Fibroblast of lung (primary cell): ENCODE data around the gene NHERF2. TPM values are rescaled to one million over a fixed set of nuclear protein-coding genes. Genes with fewer than 3 reads are reported as not detected.

Source experiments
- DNase-seq, 2 donors: peaks; one replicate each; pipeline versions ENCODE4 v3.0.0 to v3.0.0-alpha.2; 2010; ENCODE audit warnings: low read depth in 2 of 2
- H2AFZ ChIP-seq: 2 replicates; pipeline ENCODE4 v1.5.1; 2012; ENCODE audit warnings: low read length, control low read depth, inconsistent platforms
- H3K27ac ChIP-seq: 2 replicates; pipeline ENCODE4 v1.5.1; 2011; ENCODE audit warnings: low read length, control low read depth; ENCODE audit not compliant: insufficient read depth
- H3K27me3 ChIP-seq: 2 replicates; pipeline ENCODE4 v1.5.1; 2011; ENCODE audit warnings: mild to moderate bottlenecking, low read length; ENCODE audit not compliant: control insufficient read depth, insufficient read depth
- H3K36me3 ChIP-seq: 2 replicates; pipeline ENCODE4 v1.5.1; 2011; ENCODE audit warnings: low read length; ENCODE audit not compliant: control insufficient read depth, insufficient read depth
- H3K4me1 ChIP-seq: 2 replicates; pipeline ENCODE4 v1.5.1; 2011; ENCODE audit warnings: low read length; ENCODE audit not compliant: control insufficient read depth, insufficient read depth; ENCODE audit errors: extremely low read depth
- H3K4me2 ChIP-seq: 2 replicates; pipeline ENCODE4 v1.5.1; 2011; ENCODE audit warnings: low read length, control low read depth; ENCODE audit not compliant: insufficient read depth; ENCODE audit errors: extremely low read depth
- H3K4me3 ChIP-seq, 4 experiments: fragments of 200-600 bp in 1 of 4; sonication (generic) in 1 of 4; replicated peaks in 1 of 4; 2 replicates each; pipeline ENCODE4 v1.5.1; 2011 to 2016; ENCODE audit warnings: low read length in 4 of 4, low read depth in 3 of 4, mild to moderate bottlenecking in 3 of 4, control low read depth in 2 of 4, inconsistent platforms in 1 of 4, mixed read lengths in 1 of 4; ENCODE audit not compliant: insufficient read depth in 1 of 4; ENCODE audit errors: control extremely low read depth in 1 of 4
- H3K79me2 ChIP-seq: 2 replicates; pipeline ENCODE4 v1.5.1; 2012; ENCODE audit warnings: mild to moderate bottlenecking, low read length, inconsistent platforms; ENCODE audit not compliant: control insufficient read depth, insufficient read depth
- H3K9ac ChIP-seq: 2 replicates; pipeline ENCODE4 v1.5.1; 2011; ENCODE audit warnings: mild to moderate bottlenecking, low read length, control low read depth; ENCODE audit not compliant: insufficient read depth
- H3K9me3 ChIP-seq: 2 replicates; pipeline ENCODE4 v1.5.1; 2012; ENCODE audit warnings: low read depth, low read length; ENCODE audit not compliant: control insufficient read depth, insufficient read depth
- H4K20me1 ChIP-seq: 2 replicates; pipeline ENCODE4 v1.5.1; 2011; ENCODE audit warnings: low read length; ENCODE audit not compliant: control insufficient read depth, insufficient read depth; ENCODE audit errors: extremely low read depth
- EZH2 ChIP-seq: IDR thresholded peaks from 2 replicates; pipeline ENCODE4 v1.5.1; 2012; ENCODE audit warnings: low read length, control low read depth, mild to moderate bottlenecking; ENCODE audit errors: missing control alignments
- polyA plus RNA-seq, 2 donors: library from polyadenylated mRNA; depleted of rRNA in 1 of 2; stranded (reverse) in 1 of 2; unstranded in 1 of 2; fragments of >200 nt; gene quantifications; 2 replicates each; pipeline ENCODE4 v1.2.1, GENCODE V29; 2011 to 2012; ENCODE audit warnings: missing spikeins in 1 of 2
- total RNA-seq: library from RNA; depleted of rRNA; stranded (reverse); fragments of >200 nt; gene quantifications from 2 replicates; pipeline ENCODE4 v1.2.1, GENCODE V29; 2014
- TF ChIP-seq, protein P1 (sequence below), 2 donors: IDR thresholded peaks in 1 of 2; conservative IDR thresholded peaks in 1 of 2; 1 replicate in 1 of 2; 2 replicates in 1 of 2; pipeline ENCODE4 v1.5.1; 2011 to 2012; ENCODE audit warnings: low read length in 2 of 2, control low read depth in 1 of 2, inconsistent platforms in 1 of 2, low read depth in 1 of 2, mild to moderate bottlenecking in 1 of 2

NHERF2 gene
- total and polyA plus RNA-seq, 2 donors (not counting 1 experiment from before 2014, with no cell fraction given) = 21.5 to 38.0 TPM

DNA sequence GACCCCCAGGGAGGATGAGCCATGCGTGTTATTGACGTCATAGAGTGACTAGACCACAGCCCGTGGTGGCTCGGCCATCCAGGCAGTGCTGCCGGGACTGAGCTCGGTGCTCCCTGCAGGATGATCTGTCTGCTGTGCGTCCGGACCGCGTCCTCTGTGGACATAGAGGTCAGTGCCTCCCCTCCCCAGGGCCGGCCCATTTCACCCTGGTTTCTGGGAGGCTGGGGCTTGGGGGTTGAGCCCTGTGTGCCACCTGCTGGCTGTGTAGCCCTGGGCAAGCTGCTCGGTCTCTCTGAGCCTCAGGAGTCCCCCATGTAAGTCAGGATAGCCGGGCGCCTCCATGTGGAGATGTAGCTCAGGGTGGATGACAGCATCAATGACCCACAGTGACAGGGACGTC, 29.4 kb downstream of the NHERF2 start:
- DNase-seq = no peak
- no peaks in the 10 kb centered on the region for H3K79me2 ChIP-seq
- H2AFZ ChIP-seq = no peak overlapping the region

DNA sequence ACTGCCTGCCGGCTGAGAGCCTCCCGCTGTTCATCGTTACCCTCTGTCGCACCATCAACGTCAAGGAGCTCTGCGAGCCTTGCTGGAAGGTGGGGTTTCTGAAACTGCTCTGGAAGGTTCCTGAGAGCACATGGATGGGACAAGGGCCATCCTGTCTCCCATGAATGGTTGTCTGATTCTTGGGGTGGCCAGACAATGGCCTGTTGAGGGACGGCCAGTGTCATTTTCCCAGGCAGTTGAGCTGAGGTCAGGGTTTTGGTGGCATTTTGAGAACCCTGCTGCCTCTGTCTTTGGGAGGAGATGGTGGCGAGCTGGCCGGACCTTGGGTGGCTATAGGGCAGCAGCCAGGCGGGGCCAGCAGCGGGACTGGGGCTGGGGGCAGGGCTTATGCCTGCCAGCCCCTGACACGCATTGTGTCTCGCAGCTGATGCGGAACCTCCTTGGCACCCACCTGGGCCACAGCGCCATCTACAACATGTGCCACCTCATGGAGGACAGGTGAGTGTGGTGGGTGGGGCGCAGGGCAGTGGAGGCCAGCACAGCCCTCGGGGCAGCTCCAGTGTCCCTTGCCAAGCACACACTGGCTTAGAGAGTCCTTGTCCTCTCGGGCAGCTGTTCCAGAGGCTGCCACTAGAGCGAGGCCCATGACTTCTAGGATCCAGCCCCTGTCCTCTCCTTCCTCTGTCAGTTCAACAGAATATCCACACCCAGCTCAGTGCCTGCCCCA, 30.1 kb downstream of the NHERF2 start:
- H2AFZ ChIP-seq = no peak overlapping the region
- H3K4me2 ChIP-seq = no peak overlapping the region
- no peaks in the 10 kb centered on the region for H3K27me3 ChIP-seq
- no peaks in the 10 kb centered on the region for H3K79me2 ChIP-seq
- no peak overlapping the region for H3K27ac ChIP-seq
- no peak for DNase-seq
- no peaks in the 10 kb centered on the region for H4K20me1 ChIP-seq
- no peaks in the 10 kb centered on the region for H3K4me1 ChIP-seq
- TF ChIP-seq, protein P1, sequence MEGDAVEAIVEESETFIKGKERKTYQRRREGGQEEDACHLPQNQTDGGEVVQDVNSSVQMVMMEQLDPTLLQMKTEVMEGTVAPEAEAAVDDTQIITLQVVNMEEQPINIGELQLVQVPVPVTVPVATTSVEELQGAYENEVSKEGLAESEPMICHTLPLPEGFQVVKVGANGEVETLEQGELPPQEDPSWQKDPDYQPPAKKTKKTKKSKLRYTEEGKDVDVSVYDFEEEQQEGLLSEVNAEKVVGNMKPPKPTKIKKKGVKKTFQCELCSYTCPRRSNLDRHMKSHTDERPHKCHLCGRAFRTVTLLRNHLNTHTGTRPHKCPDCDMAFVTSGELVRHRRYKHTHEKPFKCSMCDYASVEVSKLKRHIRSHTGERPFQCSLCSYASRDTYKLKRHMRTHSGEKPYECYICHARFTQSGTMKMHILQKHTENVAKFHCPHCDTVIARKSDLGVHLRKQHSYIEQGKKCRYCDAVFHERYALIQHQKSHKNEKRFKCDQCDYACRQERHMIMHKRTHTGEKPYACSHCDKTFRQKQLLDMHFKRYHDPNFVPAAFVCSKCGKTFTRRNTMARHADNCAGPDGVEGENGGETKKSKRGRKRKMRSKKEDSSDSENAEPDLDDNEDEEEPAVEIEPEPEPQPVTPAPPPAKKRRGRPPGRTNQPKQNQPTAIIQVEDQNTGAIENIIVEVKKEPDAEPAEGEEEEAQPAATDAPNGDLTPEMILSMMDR (conservative IDR thresholded peaks at IDR 0.05 in 1 of 2, IDR thresholded peaks at IDR 0.05 in 1 of 2; ENCODE audit: low read depth in 1 of 2, low read length in 2 of 2) = peak in 1 of 2 donors; percentile 16
- TF ChIP-seq EZH2 = no peak
- no peak overlapping the region for H3K4me3 ChIP-seq
- no peaks in the 10 kb centered on the region for H3K9me3 ChIP-seq
- no peak overlapping the region for H3K9ac ChIP-seq
- H3K36me3 ChIP-seq = peaks cover 40% of the 10 kb centered on the region

More for the DNA sequence above, 29.4 kb downstream of the NHERF2 start:
- peaks cover 37% of the 10 kb centered on the region for H3K36me3 ChIP-seq
- H3K4me3 ChIP-seq = no peak overlapping the region
- no peak overlapping the region for H3K27ac ChIP-seq
- H3K4me1 ChIP-seq = no peaks in the 10 kb centered on the region
- no peak overlapping the region for H3K9ac ChIP-seq
- no peak overlapping the region for H3K4me2 ChIP-seq
- no peak for TF ChIP-seq EZH2
- TF ChIP-seq, protein P1 (conservative IDR thresholded peaks at IDR 0.05 in 1 of 2, IDR thresholded peaks at IDR 0.05 in 1 of 2; ENCODE audit: low read depth in 1 of 2, low read length in 2 of 2) = peak; percentile 7 to 27
- H3K27me3 ChIP-seq = no peaks in the 10 kb centered on the region
- H4K20me1 ChIP-seq = no peaks in the 10 kb centered on the region
- no peaks in the 10 kb centered on the region for H3K9me3 ChIP-seq

DNA sequence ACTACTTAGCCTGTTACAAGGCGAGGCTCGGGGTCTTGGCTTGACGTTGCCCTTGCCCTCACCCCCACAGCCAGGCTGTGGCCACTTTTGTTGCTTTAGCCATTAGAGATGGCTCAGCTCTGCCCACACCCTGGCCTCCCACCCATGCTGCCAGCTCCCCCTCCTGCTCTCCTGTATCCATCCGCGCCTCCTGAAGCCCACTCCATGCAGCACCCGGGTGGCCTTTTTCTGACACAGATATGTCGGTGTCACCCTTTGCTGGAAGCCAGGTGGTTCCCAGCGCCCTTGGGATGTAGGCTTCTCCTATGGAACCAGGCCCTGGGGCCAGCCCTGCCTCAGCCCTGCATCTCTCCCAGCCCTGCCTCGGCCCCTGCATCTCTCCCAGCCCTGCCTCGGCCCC, 30.7 kb downstream of the NHERF2 start:
- Histone ChIP-seq H3K4me1 (no peaks in the 10 kb centered on the region), H3K36me3 (peaks cover 40% of the 10 kb centered on the region), H3K79me2 (no peaks in the 10 kb centered on the region), H3K4me2 (no peak overlapping the region), H3K27ac (no peak overlapping the region), H3K9me3 (no peaks in the 10 kb centered on the region), H2AFZ (no peak overlapping the region), H4K20me1 (no peaks in the 10 kb centered on the region), H3K4me3 (no peak overlapping the region), H3K9ac (no peak overlapping the region), H3K27me3 (no peaks in the 10 kb centered on the region)
- no peak for DNase-seq
- TF ChIP-seq, protein P1 (conservative IDR thresholded peaks at IDR 0.05 in 1 of 2, IDR thresholded peaks at IDR 0.05 in 1 of 2; ENCODE audit: low read depth in 1 of 2, low read length in 2 of 2) = no peak
- no peak for TF ChIP-seq EZH2
